HCT116 (cell line): Measurements from ENCODE around the gene ACR.

Experiments used
- EZH2 ChIP-seq: fragments of 200-600 bp; sonication (generic); IDR thresholded peaks from 2 replicates; pipeline ENCODE4 v1.6.1; 2017; ENCODE audit warnings: antibody characterized with exemption, mixed run types
- RAD21 ChIP-seq: IDR thresholded peaks from 2 replicates; pipeline ENCODE4 v1.6.1; 2012; ENCODE audit warnings: low read depth, mild to moderate bottlenecking
- TF ChIP-seq, protein P1 (sequence below), 3 experiments: fragments of 200-600 bp in 1 of 3; sonication (generic) in 1 of 3; IDR thresholded peaks in 2 of 3; conservative IDR thresholded peaks in 1 of 3; 2 replicates each; pipeline ENCODE4 v1.5.1; 2012 to 2017; ENCODE audit warnings: low read depth in 2 of 3, low read length in 2 of 3, antibody characterized with exemption in 1 of 3, borderline replicate concordance in 1 of 3, control low read depth in 1 of 3, mild to moderate bottlenecking in 1 of 3, mixed read lengths in 1 of 3, mixed run types in 1 of 3, moderate library complexity in 1 of 3; ENCODE audit not compliant: insufficient read depth in 1 of 3

DNA sequence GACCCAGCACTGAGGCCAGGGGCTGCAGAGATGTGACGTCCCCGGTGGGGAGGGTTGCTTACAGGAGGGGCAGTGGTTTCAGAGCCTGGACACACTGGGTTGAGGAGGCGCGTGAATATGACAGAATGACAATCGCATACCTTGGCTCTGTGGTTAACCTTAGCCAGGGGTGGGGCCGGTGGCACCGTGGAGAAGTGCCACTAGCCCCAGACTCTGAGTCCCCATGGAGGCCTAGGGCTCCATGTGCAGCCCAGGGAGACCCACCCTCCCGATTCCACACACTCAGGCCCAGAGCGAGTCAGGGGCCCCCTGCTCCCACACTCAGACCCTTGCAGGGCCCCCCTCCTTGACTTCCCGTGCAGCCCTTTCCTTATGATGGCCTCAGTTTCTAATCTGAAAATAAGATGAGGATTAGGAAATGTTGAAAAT is 3.6 kb upstream of the ACR start:
- TF ChIP-seq, protein P1, sequence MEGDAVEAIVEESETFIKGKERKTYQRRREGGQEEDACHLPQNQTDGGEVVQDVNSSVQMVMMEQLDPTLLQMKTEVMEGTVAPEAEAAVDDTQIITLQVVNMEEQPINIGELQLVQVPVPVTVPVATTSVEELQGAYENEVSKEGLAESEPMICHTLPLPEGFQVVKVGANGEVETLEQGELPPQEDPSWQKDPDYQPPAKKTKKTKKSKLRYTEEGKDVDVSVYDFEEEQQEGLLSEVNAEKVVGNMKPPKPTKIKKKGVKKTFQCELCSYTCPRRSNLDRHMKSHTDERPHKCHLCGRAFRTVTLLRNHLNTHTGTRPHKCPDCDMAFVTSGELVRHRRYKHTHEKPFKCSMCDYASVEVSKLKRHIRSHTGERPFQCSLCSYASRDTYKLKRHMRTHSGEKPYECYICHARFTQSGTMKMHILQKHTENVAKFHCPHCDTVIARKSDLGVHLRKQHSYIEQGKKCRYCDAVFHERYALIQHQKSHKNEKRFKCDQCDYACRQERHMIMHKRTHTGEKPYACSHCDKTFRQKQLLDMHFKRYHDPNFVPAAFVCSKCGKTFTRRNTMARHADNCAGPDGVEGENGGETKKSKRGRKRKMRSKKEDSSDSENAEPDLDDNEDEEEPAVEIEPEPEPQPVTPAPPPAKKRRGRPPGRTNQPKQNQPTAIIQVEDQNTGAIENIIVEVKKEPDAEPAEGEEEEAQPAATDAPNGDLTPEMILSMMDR (IDR thresholded peaks at IDR 0.05 in 2 of 3, conservative IDR thresholded peaks at IDR 0.05 in 1 of 3; ENCODE audit: borderline replicate concordance in 1 of 3, insufficient read depth in 1 of 3, low read depth in 2 of 3, low read length in 2 of 3): no peak
- no peak for TF ChIP-seq RAD21
- no peak for TF ChIP-seq EZH2
